Psoas muscle (tissue), 8 donors: Measurements from ENCODE around the gene FREM1. TPM values are rescaled to one million over a fixed set of nuclear protein-coding genes. Genes with fewer than 3 reads are reported as not detected.
A peak's percentile ranks its signal among the peaks of the same experiment; 100 is the strongest.

Experiments
- ATAC-seq, 4 donors: fragments of 200-7000 bp; cut with Tn5 transposase; one replicate each; pipeline ENCODE4 v1.9.1; 2020; ENCODE audit warnings: moderate library complexity in 3 of 4, mild to moderate bottlenecking in 2 of 4
- DNase-seq, 2 donors: peaks; one replicate each; pipeline ENCODE4 v3.0.0-alpha.2; 2020
- H3K27ac ChIP-seq: fragments of 200-600 bp; one replicate; pipeline ENCODE4 v1.8.0; 2022
- H3K27me3 ChIP-seq, 3 donors: fragments of 200-600 bp in 1 of 3; one replicate each; pipeline versions ENCODE4 v1.6.1 to v1.8.0; 2013 to 2022; ENCODE audit warnings: low read length in 2 of 3, mild to moderate bottlenecking in 2 of 3, moderate library complexity in 1 of 3; ENCODE audit not compliant: insufficient read depth in 3 of 3
- H3K36me3 ChIP-seq, 2 donors: fragments of 200-600 bp in 1 of 2; one replicate each; pipeline versions ENCODE4 v1.6.1 to v1.8.0; 2013 to 2022; ENCODE audit warnings: low read depth in 1 of 2, mild to moderate bottlenecking in 1 of 2, moderate library complexity in 1 of 2; ENCODE audit not compliant: insufficient read depth in 1 of 2
- H3K4me1 ChIP-seq: fragments of 200-600 bp; one replicate; pipeline ENCODE4 v1.8.0; 2022
- H3K4me3 ChIP-seq: fragments of 200-600 bp; one replicate; pipeline ENCODE4 v1.8.0; 2022; ENCODE audit warnings: mild to moderate bottlenecking
- H3K9me3 ChIP-seq: fragments of 200-600 bp; one replicate; pipeline ENCODE4 v1.8.0; 2022
- WGBS, 3 donors: extraction: QIAGEN DNeasy Blood & Tissue Kit; methylation state at CpG; one replicate each; pipeline versions ENCODE4 v1.1.6 to v1.1.7; 2013; 5-methylcytosine and 5-hydroxymethylcytosine counted together
- intact Hi-C, 2 donors: fragments of 100-400 bp; cut with DNase I; formaldehyde crosslinking; loops; one replicate each; pipeline versions ENCODE4 v1.11.0 to v1.14.2; 2022
- polyA plus RNA-seq, 3 donors: library from polyadenylated mRNA; stranded (reverse); fragments of 200-250 nt; gene quantifications; one replicate each; pipeline ENCODE4 v1.2.3, GENCODE V29; 2013
- total RNA-seq, 4 donors: library from RNA; stranded (reverse); fragmentation: NEBNext Ultra II Directional in 2 of 4; extraction: Animal tissue kit (Norgen Biotek cat#: 25700) in 2 of 4; gene quantifications; one replicate each; pipeline versions ENCODE4 v1.2.1 to v1.2.4, GENCODE V29; 2021 to 2023
- TF ChIP-seq, protein P1 (sequence below): fragments of 200-600 bp; IDR thresholded peaks from one replicate; pipeline ENCODE4 v1.8.0; 2022; ENCODE audit warnings: antibody characterized with exemption
- donor health status: healthy with polysubstance abuse.
- donor health status: DM: no; HTN: no; CAD: no; lungs with moderate emphysema.
- donor health status: Bipolar disorder and iron deficiency.
- donor health status: healthy.
- donor health status: DM: yes; HTN: yes; CAD: no.
- donor health status: DM: no; HTN: no; CAD: no.
- donor health status: DM: no; HTN: no; CAD: no.
- donor health status: DM: yes; HTN: yes; CAD: no.

Gene FREM1
- total and polyA plus RNA-seq, 7 donors: 0.20 to 3.7 (median 0.79) TPM

DNA sequence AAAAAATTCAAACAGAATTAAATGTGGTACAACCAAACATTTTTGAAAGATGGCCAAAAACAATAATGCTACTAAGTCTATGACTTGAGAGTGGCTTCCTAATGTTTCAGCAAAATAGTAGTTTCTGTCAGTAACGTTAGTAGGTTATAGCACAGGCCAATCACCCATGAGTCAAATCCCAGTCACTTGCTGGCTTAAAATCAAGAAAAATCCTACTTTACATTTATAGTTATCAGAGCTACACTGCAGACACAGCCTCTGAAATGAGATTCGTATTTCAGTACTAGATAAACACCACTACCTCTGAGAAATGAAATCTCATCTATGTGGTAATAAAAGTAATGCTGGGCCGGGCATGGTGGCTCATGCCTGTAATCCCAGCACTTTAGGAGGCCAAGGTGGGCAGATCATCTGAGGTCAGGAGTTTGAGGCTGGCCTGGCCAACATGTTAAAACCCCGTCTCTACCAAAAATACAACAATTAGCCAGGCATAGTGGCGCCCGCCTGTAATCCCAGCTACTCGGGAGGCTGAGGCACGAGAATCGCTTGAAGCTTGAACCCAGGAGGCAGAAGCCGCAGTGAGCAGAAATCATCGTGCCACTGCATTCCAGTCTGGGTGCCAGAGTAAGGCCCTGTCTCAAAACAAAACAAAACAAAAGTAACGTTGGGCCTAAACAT is 223.0 kb downstream of the FREM1 start:
- TF ChIP-seq, protein P1, sequence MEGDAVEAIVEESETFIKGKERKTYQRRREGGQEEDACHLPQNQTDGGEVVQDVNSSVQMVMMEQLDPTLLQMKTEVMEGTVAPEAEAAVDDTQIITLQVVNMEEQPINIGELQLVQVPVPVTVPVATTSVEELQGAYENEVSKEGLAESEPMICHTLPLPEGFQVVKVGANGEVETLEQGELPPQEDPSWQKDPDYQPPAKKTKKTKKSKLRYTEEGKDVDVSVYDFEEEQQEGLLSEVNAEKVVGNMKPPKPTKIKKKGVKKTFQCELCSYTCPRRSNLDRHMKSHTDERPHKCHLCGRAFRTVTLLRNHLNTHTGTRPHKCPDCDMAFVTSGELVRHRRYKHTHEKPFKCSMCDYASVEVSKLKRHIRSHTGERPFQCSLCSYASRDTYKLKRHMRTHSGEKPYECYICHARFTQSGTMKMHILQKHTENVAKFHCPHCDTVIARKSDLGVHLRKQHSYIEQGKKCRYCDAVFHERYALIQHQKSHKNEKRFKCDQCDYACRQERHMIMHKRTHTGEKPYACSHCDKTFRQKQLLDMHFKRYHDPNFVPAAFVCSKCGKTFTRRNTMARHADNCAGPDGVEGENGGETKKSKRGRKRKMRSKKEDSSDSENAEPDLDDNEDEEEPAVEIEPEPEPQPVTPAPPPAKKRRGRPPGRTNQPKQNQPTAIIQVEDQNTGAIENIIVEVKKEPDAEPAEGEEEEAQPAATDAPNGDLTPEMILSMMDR: no peak
- DNase-seq (no peak), ATAC-seq (peak in 3 of 4 donors; percentile 50 to 76 (median 61))
- Histone ChIP-seq H3K27me3 (no peaks in the 10 kb centered on the region), H3K9me3 (no peaks in the 10 kb centered on the region), H3K4me1 (peaks cover 18% of the 10 kb centered on the region), H3K36me3 (peaks cover 0 to 25% of the 10 kb centered on the region in 2 donors), H3K27ac (peak overlapping the region; percentile 32), H3K4me3 (no peak overlapping the region)
- 42 to 71% (median 48%) methylated on average over 12 of the region's 12 CpGs for WGBS, 3 donors
- intact Hi-C loops: no loop called here

GRCh38 chr9:14686168-14686567 is 224.1 kb downstream of the FREM1 start:
- peaks cover 0 to 25% of the 10 kb centered on the region in 2 donors for H3K36me3 ChIP-seq
- TF ChIP-seq, protein P1: no peak
- peak overlapping the region; percentile 32 for H3K27ac ChIP-seq
- ATAC-seq (no peak), DNase-seq (no peak)
- no peaks in the 10 kb centered on the region for H3K27me3 ChIP-seq
- no peaks in the 10 kb centered on the region for H3K9me3 ChIP-seq
- H3K4me1 ChIP-seq: peaks cover 10% of the 10 kb centered on the region
- H3K4me3 ChIP-seq: no peak overlapping the region
- intact Hi-C loops: no loop called here

Other genes starting within 250 kb of the FREM1 start
- 1 to 10 TPM; 4.7 to 9.9 (median 6.7) TPM for gene ZDHHC21, start 217.0 kb downstream of the FREM1 start, total RNA-seq
- 1 to 10 TPM; 2.2 to 7.3 (median 3.0) TPM for gene ZDHHC21, start 217.0 kb downstream of the FREM1 start, polyA plus RNA-seq
- not detected for gene CER1, start 187.7 kb downstream of the FREM1 start, total RNA-seq
- gene CER1, start 187.7 kb downstream of the FREM1 start, polyA plus RNA-seq: not detected